NCI-H345 treated with DMSO at 0.1 percent for 48 hours (cell line): ENCODE measurements around the gene PSG11.
"Not testable (repeated sequence)": the region's sequence is repeated elsewhere in the genome, so short reads cannot be mapped to it uniquely, and the experiment has no call there.

Experiments used
- DNase-seq: peaks from one replicate; lab custom pipeline; 2025; ENCODE audit not compliant: unreplicated experiment; lab: John Stamatoyannopoulos, UW

The PSG11 gene

DNA sequence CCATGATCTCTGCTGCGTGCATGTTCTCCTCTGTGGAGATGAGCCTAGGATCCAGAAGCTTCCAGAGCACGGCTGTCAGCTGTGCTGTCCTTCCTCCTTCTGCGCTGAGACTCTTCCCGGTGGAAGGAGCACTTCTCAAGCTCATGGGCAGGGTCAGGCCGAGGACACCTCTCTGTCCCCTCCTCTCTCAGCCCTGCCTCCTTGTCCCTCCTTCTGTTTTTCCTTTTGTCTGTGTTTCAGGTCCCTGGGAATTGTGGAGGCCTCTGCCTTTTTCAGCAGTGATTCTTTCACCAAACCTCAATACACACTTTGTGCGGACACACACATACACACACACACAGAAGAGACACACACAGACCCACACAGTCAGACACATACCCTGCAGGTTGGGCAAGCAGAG, at the start of gene PSG11:
PSG11 (minus strand) TSS at position 101 of the 400 bp plus-strand sequence; CDS start at position 4, 97 bp downstream.
- not testable (repeated sequence) for DNase-seq

DNA sequence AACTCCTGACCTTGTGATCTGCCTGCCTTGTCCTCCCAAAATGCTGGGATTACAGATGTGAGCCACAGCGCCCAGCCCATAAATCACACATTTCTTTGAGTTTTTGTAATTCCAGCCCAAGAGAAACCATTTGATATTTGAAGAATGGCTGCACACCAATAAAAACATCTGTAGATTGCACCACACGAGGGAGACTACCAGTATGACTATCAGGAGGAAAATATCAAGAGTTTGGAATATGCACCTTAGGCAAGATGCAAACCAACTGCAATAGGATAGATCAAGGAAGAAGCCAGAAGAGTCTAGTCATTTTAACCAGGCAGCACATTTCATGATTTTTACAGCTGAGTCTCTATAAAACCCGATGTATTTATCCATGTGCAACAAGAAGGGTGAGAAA, 36.1 kb upstream of the PSG11 start:
- not testable (repeated sequence) for DNase-seq

DNA sequence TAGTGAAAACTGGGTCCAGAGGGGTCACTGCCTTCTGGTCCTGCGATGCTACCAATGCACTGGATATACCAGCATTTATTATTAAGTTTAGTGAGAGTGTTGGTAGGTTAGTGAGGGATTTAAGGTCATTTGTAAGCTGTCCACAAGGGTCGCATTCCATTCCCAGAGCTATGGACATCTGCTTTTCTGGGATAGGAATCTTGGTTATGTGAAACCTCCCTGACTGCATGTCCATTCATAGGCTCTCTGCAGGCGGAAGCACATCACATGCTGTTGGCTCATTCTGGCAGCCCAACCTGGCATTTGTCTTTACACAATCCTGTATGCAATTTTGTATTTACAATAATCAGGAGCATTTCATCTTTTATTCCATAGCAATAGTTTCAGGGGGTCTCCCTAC, 35.1 kb upstream of the PSG11 start:
- not testable (repeated sequence) for DNase-seq

DNA sequence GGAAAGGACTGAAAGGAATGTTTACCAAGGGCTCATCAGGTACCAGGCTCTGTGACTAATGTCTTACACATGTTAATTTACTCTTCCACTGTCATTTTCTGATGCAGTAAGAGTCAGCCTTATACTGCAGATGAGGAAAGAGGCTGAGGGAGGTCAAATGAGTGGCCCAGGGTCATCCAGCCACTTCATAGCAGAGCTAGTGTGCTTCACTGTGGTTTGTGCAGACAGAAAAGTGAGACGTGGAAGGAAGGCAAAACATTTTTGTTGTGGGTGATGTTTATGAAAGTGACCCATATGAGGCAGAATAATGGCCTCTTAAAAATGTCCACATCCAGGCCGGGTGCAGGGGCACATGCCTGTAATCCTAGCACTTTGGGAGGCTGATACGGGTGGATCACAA, 34.0 kb upstream of the PSG11 start:
- DNase-seq, result not testable (repeated sequence)

DNA sequence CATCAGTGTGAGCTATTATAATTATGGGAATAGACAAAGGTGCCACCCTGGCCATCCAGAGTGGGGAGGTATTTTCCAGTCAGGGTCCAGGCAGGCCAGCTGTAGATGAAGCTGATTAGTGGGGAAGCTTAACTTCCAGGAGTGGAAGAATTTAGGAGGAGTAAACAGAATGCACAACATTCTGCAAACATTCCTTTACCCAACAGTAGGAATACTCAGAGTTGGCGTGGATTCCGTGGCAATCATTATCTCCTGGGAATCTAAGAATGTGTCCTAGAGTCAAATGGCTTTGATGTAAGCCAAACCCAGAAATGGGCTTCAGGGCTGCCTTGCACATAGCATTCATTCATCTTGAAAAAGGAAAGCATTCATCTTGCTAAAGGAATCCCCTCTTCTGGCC, 33.2 kb upstream of the PSG11 start:
- DNase-seq, result not testable (repeated sequence)

DNA sequence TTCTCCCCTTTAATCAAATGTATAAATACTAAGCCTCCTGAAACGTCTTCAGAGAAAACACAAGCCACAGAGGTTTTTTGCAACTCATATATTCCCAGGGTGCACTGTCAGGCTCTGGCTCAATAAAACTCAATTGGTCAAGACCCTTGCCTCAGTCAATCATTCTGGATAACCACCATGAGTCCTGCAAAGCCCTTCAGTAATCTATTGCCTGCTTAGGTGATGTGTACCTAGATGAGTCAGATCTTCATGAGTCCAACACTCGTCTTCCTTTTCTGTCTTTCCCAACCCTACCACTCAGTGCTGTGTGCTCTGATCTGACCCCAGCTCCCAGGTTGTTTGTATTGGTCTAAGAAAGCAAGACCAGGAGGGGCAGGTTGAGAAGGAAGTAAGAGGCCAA, 32.2 kb upstream of the PSG11 start:
- not testable (repeated sequence) for DNase-seq

- DNase-seq, result not testable (repeated sequence)
Measured at GRCh38 chr19:43047966-43048365, 21.7 kb upstream of the PSG11 start.

GRCh38 chr19:43046578-43046977, 20.3 kb upstream of the PSG11 start:
- DNase-seq, result not testable (repeated sequence)

DNA sequence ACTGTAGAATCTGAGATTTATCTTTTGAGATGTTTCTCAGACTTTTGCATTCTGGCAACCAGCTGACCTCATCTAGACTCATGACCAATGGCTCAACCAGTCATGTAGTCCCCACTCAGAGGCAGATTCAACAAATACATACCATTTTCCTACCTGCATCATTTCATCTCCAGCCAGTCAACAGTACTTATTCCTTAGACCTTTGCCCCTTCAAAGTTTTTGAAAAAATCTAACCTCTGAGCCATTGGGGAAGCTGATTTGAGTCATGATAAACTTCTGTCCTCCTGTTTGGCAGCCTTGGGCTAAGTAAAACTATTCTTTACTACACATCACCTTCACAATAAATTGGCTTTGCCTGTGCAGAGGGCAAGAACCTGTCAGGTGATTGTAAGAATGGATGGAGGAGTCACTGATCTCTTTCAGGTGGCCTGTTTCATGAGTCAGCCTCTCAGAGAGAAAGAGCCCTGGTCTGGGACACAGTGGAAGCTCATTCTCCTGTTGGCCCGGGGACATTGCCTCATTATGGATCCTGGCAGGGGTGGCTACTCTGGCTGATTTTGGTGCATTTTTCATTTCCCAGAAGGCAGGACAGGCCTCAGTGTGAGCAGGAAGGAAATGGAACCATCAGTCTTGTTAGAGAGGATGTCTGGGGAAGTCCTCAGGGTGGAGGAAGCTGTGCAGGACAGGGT, 17.4 kb upstream of the PSG11 start:
- DNase-seq, result not testable (repeated sequence)

DNA sequence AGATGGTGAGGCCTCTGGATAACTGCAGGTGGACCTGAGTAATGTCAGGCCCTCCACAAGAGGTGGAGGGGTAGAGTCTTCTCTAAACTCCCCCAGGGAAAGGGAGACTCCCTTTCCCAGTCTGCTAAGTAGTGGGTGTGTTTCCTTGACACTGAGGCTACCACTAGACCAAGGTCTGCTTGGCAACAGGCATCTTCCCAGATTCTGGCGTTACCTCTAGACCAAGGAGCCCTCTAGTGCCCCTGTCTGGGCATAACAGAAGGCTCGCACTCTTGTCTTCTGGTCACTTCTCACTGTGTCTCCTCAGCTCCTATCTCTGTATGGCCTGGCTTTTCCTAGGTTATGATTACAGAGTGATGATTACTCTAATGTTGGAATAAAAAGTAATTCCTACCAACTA, 5.4 kb upstream of the PSG11 start:
- DNase-seq, result not testable (repeated sequence)

GRCh38 chr19:43028866-43029265, 2.6 kb upstream of the PSG11 start:
- DNase-seq, result no peak

DNA sequence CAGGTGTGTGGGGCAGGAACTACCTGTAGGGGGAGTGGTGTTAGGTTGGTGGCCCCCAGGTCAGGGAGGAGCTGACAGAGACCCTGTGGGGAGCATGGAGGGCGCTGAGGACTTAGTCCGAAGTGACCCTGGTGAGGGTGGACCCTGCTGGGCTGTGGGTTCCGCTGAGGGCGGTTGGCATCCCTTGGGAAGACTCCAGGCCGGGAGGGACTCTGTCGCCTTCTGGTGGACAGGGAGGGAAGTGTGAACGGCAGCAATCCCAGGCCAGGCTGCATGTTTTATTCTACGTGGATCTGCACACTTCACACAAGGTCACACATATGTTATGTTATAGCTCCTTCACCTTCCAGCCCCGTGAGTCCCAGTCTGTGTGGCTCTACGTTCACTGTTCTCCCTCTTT, 1.7 kb upstream of the PSG11 start:
- DNase-seq, result not testable (repeated sequence)

DNA sequence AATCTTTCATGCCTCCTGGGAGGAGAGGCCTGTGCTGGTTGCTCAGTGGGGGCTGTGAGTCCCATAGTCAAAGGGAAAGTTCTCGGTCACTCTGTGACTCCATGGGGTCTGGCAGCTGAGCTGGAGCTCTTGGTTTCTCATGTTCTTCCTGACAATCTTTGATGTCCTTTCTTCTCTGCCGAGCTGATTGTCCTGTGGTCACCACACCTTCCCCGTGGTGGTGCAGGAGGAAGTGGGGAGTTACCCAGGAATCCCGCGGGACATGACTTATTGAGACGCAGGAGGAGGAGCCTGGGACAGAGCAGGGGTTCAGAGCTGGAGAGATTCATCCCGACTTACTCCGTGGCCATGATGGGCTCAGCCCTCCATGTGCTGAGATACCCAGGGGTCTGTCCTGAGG, 792 bp upstream of the PSG11 start:
- not testable (repeated sequence) for DNase-seq

DNA sequence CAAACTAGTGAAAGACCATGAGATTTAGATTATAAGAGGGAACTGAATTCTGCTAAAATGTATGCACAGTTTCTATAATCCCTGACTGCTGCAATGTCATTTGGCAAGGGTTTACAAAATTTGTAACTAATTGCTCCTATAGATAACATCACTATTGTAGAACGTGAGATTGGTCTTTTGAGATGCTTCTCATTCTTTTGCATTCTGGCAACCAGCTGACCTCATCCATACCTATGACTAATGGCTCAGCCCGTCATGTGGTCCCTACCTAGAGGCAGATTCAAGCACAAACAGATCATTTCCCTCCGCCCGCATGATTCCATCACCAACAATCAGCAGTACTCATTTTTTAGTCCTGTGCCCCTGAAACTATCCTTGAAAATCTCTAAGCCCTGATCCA, 4.2 kb downstream of the PSG11 start:
- DNase-seq, result not testable (repeated sequence)

GRCh38 chr19:43021629-43022028, 4.6 kb downstream of the PSG11 start:
- not testable (repeated sequence) for DNase-seq

DNA sequence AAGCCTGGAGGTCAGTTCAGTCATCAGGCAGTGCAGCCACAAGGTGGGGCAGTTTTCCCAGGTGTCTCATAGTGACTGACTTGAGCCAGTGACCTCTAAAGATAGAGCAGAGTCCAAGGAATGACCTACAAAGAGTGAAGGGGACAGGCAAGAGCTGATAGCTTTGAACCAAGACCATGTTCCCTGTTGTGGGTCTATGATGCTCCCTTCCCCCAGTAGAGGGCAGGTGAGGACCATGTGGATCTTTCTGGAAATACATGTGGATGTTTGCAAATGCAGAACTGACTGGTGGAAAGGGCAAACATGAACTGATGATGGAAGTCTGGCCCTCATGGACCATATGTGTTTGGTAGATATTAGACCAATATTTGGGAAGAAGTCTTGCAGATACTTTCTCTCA, 6.7 kb downstream of the PSG11 start:
- not testable (repeated sequence) for DNase-seq

GRCh38 chr19:43005841-43006240, 20.4 kb downstream of the PSG11 start:
- DNase-seq, result not testable (repeated sequence)

GRCh38 chr19:43004846-43005245, 21.4 kb downstream of the PSG11 start:
- DNase-seq, result not testable (repeated sequence)

DNA sequence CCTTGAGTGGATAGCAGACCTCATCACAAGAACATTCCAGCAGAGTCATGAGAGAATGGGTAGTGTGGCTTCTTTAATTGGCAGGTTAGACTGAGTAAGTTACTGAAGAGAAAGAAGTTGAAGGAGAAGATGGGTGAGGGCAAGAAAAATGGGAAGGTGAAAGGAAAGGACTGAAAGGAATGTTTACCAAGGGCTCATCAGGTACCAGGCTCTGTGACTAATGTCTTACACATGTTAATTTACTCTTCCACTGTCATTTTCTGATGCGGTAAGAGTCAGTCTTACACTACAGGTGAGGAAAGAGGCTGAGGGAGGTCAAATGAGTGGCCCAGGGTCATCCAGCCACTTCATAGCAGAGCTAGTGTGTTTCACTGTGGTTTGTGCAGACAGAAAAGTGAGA, 22.6 kb downstream of the PSG11 start:
- DNase-seq, result not testable (repeated sequence)

DNA sequence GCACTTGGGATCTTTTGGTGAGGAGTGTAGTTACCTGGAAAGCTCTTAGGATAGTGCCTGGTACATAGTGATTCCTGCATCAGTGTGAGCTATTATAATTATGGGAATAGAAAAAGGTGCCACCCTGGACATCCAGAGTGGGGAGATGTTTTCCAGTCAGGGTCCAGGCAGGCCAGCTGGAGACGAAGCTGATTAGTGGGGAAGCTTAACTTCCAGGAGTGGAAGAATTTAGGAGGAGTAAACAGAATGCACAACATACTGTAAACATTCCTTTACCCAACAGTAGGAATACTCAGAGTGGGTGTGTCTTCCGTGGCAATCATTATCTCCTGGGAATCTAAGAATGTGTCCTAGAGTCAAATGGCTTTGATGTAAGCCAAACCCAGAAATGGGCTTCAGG, 23.3 kb downstream of the PSG11 start:
- not testable (repeated sequence) for DNase-seq

- not testable (repeated sequence) for DNase-seq
Measured at GRCh38 chr19:42996161-42996560, 30.1 kb downstream of the PSG11 start.

GRCh38 chr19:42992029-42992604, 34.2 kb downstream of the PSG11 start:
- not testable (repeated sequence) for DNase-seq

DNA sequence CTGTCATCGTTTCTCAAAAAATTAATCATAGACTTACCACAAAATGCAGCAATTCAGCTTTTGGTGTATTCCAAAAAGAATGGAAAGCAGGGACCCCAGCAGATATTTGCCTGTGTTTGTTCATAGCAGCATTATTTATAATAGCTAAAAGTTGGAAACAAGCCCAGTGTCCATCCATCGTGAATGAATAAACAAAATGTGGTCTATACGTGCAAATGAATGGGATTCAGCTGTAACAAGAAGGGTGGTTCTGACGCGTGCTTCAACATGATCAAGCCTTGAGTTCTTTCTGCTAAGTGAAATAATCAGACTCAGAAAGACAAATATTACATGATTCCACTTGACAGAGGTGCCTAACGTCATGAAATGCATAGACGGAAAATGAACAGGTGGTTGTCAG, 36.4 kb downstream of the PSG11 start:
- peak; percentile 5 for DNase-seq
